HCT116 (cell line): ENCODE data around the gene PPP2R2D. TPM values are rescaled to one million over a fixed set of nuclear protein-coding genes. Genes with fewer than 3 reads are reported as not detected.

ENCODE experiments used
- ATAC-seq: fragments of 200-7000 bp; cut with Tn5 transposase; 2 replicates; pipeline ENCODE4 v1.9.1; 2020; ENCODE audit warnings: mild to moderate bottlenecking, moderate library complexity
- BruUV-seq: library from RNA; stranded (reverse); fragments of 400-500 nt; replicated peaks from 2 replicates; lab custom pipeline; 2021; lab: Mats Ljungman, UMichigan
- CTCF ChIA-PET: fragments of 300-600 bp; sonication (Branson Sonifier 250); formaldehyde crosslinking; loops from one replicate; lab custom pipeline; 2021; ENCODE audit warnings: antibody characterized with exemption; lab: Charles Lee
- POLR2A ChIA-PET: fragments of 300-600, 350-600 bp; sonication (Branson Sonifier 250); formaldehyde crosslinking; loops from one replicate; lab custom pipeline; 2021; ENCODE audit warnings: antibody characterized with exemption; lab: Charles Lee
- RAD21 ChIA-PET, 2 experiments: fragments of 300-600 bp; sonication (Branson Sonifier 250); formaldehyde crosslinking; loops; one replicate each; lab custom pipeline; 2023; ENCODE audit warnings: low total read pairs in 2 of 2; ENCODE audit not compliant: uncharacterized antibody in 2 of 2, unreplicated experiment in 2 of 2, low non-redundant PET in 1 of 2; lab: Charles Lee
- DNase-seq: peaks from one replicate; pipeline ENCODE4 v3.0.0-alpha.2; 2010; ENCODE audit warnings: low read depth, low spot score
- H2AFZ ChIP-seq: fragments of 200-600 bp; shearing (Covaris generic), sonication (generic); 2 replicates; pipeline ENCODE4 v1.6.1; 2017; ENCODE audit warnings: low read depth, mixed run types, mixed read lengths, antibody characterized with exemption, low read length; ENCODE audit not compliant: poor library complexity, severe bottlenecking
- H3K27ac ChIP-seq: 2 replicates; pipeline ENCODE4 v1.5.1; 2012; ENCODE audit warnings: low read depth, low read length
- H3K27me3 ChIP-seq: fragments of 200-600 bp; sonication (generic); 2 replicates; pipeline ENCODE4 v1.6.1; 2016; ENCODE audit warnings: mixed run types, low read length, mixed read lengths; ENCODE audit not compliant: insufficient read depth
- H3K36me3 ChIP-seq, 2 experiments: fragments of 200-500 bp in 1 of 2; fragments of 200-600 bp in 1 of 2; sonication (Bioruptor generic) in 1 of 2; sonication (generic) in 1 of 2; 2 replicates each; pipeline versions ENCODE4 v1.5.1 to v1.6.1; 2014 to 2016; ENCODE audit warnings: low read length in 2 of 2, inconsistent platforms in 1 of 2, mixed read lengths in 1 of 2, mixed run types in 1 of 2; ENCODE audit not compliant: insufficient read depth in 2 of 2, control insufficient read depth in 1 of 2
- H3K4me1 ChIP-seq, 2 experiments: fragments of 200-600 bp in 1 of 2; sonication (generic) in 1 of 2; 2 replicates each; pipeline versions ENCODE4 v1.5.1 to v1.6.1; 2012 to 2017; ENCODE audit warnings: low read length in 2 of 2, inconsistent platforms in 1 of 2, mild to moderate bottlenecking in 1 of 2, mixed read lengths in 1 of 2, mixed run types in 1 of 2, moderate library complexity in 1 of 2; ENCODE audit not compliant: insufficient read depth in 2 of 2, control insufficient read depth in 1 of 2
- H3K4me2 ChIP-seq: fragments of 200-600 bp; sonication (generic); 2 replicates; pipeline ENCODE4 v1.6.1; 2017; ENCODE audit warnings: mixed run types, low read length, mixed read lengths
- H3K4me3 ChIP-seq, 2 experiments: fragments of 200-600 bp in 1 of 2; sonication (generic) in 1 of 2; replicated peaks in 1 of 2; 2 replicates each; pipeline ENCODE4 v1.5.1; 2011 to 2016; ENCODE audit warnings: low read length in 2 of 2, control low read depth in 1 of 2, low read depth in 1 of 2, mild to moderate bottlenecking in 1 of 2, mixed read lengths in 1 of 2, mixed run types in 1 of 2
- H3K79me2 ChIP-seq: fragments of 200-600 bp; sonication (generic); 2 replicates; pipeline ENCODE4 v1.6.1; 2017; ENCODE audit warnings: mild to moderate bottlenecking, mixed run types, low read length, moderate library complexity, mixed read lengths; ENCODE audit not compliant: insufficient read depth
- H3K9ac ChIP-seq: fragments of 200-600 bp; sonication (generic); 2 replicates; pipeline ENCODE4 v1.6.1; 2016; ENCODE audit warnings: low read length, mixed read lengths
- H3K9me2 ChIP-seq: fragments of 200-600 bp; sonication (generic), shearing (Covaris generic); 2 replicates; pipeline ENCODE4 v1.6.1; 2017; ENCODE audit warnings: mixed run types, mild to moderate bottlenecking, moderate library complexity; ENCODE audit not compliant: insufficient read depth
- H3K9me3 ChIP-seq, 2 experiments: fragments of 200-500 bp in 1 of 2; fragments of 200-600 bp in 1 of 2; sonication (Bioruptor generic) in 1 of 2; sonication (generic) in 1 of 2; 2 replicates each; pipeline ENCODE4 v1.6.1; 2014 to 2017; ENCODE audit warnings: low read length in 2 of 2, mixed read lengths in 2 of 2, inconsistent platforms in 1 of 2, low read depth in 1 of 2, mild to moderate bottlenecking in 1 of 2, mixed run types in 1 of 2, moderate library complexity in 1 of 2; ENCODE audit not compliant: control insufficient read depth in 1 of 2, insufficient read depth in 1 of 2
- H4K20me1 ChIP-seq: fragments of 200-600 bp; sonication (generic), shearing (Covaris generic); 2 replicates; pipeline ENCODE4 v1.6.1; 2017; ENCODE audit warnings: mixed run types, mild to moderate bottlenecking, moderate library complexity; ENCODE audit not compliant: insufficient read depth
- EGR1 ChIP-seq: IDR thresholded peaks from 2 replicates; pipeline ENCODE4 v1.6.1; 2012; ENCODE audit warnings: low read depth
- ELF1 ChIP-seq: IDR thresholded peaks from 2 replicates; pipeline ENCODE4 v1.6.1; 2012; ENCODE audit warnings: low read depth, borderline replicate concordance
- EZH2phosphoT487 ChIP-seq: fragments of 200-600 bp; IDR thresholded peaks from 2 replicates; pipeline ENCODE4 v1.6.1; 2018; ENCODE audit warnings: antibody characterized with exemption, borderline replicate concordance
- JUND ChIP-seq: IDR thresholded peaks from 2 replicates; pipeline ENCODE4 v1.6.1; 2012
- RAD21 ChIP-seq: IDR thresholded peaks from 2 replicates; pipeline ENCODE4 v1.6.1; 2012; ENCODE audit warnings: low read depth, mild to moderate bottlenecking
- SIN3A ChIP-seq: IDR thresholded peaks from 2 replicates; pipeline ENCODE4 v1.6.1; 2012; ENCODE audit warnings: low read depth
- YY1 ChIP-seq: IDR thresholded peaks from 2 replicates; pipeline ENCODE4 v1.6.1; 2011; ENCODE audit warnings: low read length, low read depth, moderate library complexity, mild to moderate bottlenecking; ENCODE audit not compliant: insufficient replicate concordance; ENCODE audit errors: extremely low read depth
- ZFX ChIP-seq: fragments of 450-650 bp; IDR thresholded peaks from 2 replicates; pipeline ENCODE4 v1.6.1; 2017
- intact Hi-C: fragments of 100-400 bp; cut with micrococcal nuclease; formaldehyde crosslinking; loops from 2 replicates; pipeline ENCODE4 v1.10.0; 2022
- total RNA-seq: library from RNA; stranded (reverse); gene quantifications from one replicate; pipeline ENCODE4 v1.2.1, GENCODE V29; 2021; ENCODE audit not compliant: unreplicated experiment
- TF ChIP-seq, protein P1 (sequence below), 3 experiments: fragments of 200-600 bp in 1 of 3; sonication (generic) in 1 of 3; IDR thresholded peaks in 2 of 3; conservative IDR thresholded peaks in 1 of 3; 2 replicates each; pipeline ENCODE4 v1.5.1; 2012 to 2017; ENCODE audit warnings: low read depth in 2 of 3, low read length in 2 of 3, antibody characterized with exemption in 1 of 3, borderline replicate concordance in 1 of 3, control low read depth in 1 of 3, mild to moderate bottlenecking in 1 of 3, mixed read lengths in 1 of 3, mixed run types in 1 of 3, moderate library complexity in 1 of 3; ENCODE audit not compliant: insufficient read depth in 1 of 3

PPP2R2D gene
- total RNA-seq, 1 experiment from 2014 or later, result 18.1 TPM

DNA sequence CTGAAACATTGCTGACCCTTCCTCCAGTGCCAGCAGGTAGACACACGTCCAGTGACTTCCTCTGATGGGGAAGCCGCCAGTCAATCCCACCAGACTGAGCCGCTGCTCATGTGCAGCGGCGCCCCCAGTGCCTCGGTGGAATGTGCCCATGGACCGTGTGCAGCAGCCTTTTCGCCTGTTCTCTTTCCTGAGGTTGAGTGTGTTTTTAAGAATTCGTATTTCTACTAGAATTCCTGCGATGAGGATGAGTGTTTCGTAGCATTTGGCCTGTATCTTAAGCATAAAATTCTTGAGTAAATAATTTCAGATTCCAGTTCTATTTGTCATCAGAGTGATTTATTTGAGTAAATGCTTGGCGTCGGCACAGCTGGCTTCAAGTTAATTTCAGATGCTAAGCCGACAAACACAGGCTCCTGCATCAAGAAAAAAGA lies 45.5 kb downstream of the PPP2R2D start (continued):
- TF ChIP-seq EZH2phosphoT487 (no peak), ELF1 (no peak)
- TF ChIP-seq, all 23 proteins: peak for 0

DNA sequence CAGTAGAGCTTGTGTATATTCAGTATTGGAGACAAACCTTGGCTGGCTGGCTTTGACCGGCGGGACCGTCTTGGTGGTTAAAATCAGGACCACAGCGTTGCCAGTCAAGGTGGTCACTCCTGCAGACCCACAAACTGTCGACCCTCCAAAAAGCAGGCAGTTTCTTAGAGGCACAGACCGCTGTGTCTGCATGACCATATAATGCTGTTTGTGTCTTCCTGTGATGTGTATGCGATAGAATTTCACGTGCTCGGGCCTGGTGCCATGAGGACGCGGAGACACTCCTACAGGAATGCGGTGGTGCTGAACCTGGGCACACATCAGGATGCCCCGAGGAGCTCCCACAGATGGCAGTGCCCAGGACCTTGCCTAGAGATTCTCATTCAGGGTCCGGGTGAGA lies 46.1 kb downstream of the PPP2R2D start:
- Histone ChIP-seq H2AFZ (no peak overlapping the region), H3K27me3 (no peaks in the 10 kb centered on the region), H3K4me1 (peaks cover 0 to 10% of the 10 kb centered on the region in 2 experiments; a peak in 2 of 4 replicates), H3K9ac (no peak overlapping the region), H3K27ac (no peak overlapping the region), H3K9me3 (no peaks in the 10 kb centered on the region), H3K4me2 (no peak overlapping the region), H3K9me2 (no peaks in the 10 kb centered on the region), H4K20me1 (no peaks in the 10 kb centered on the region), H3K4me3 (no peak overlapping the region), H3K79me2 (no peaks in the 10 kb centered on the region), H3K36me3 (peaks cover 0 to 3% of the 10 kb centered on the region in 2 experiments; a peak in 1 of 4 replicates)
- ChIA-PET POLR2A (no interaction called here), CTCF (no interaction called here), RAD21 (no interaction called here)
- BruUV-seq, result no TSS peak
- ATAC-seq (no peak), DNase-seq (no peak)
- TF ChIP-seq RAD21, result no peak
- no peak for TF ChIP-seq ELF1
- TF ChIP-seq EGR1, result no peak
- no peak for TF ChIP-seq ZFX
- no peak for TF ChIP-seq SIN3A
- no peak for TF ChIP-seq JUND
- no peak for TF ChIP-seq YY1
- TF ChIP-seq, protein P1, sequence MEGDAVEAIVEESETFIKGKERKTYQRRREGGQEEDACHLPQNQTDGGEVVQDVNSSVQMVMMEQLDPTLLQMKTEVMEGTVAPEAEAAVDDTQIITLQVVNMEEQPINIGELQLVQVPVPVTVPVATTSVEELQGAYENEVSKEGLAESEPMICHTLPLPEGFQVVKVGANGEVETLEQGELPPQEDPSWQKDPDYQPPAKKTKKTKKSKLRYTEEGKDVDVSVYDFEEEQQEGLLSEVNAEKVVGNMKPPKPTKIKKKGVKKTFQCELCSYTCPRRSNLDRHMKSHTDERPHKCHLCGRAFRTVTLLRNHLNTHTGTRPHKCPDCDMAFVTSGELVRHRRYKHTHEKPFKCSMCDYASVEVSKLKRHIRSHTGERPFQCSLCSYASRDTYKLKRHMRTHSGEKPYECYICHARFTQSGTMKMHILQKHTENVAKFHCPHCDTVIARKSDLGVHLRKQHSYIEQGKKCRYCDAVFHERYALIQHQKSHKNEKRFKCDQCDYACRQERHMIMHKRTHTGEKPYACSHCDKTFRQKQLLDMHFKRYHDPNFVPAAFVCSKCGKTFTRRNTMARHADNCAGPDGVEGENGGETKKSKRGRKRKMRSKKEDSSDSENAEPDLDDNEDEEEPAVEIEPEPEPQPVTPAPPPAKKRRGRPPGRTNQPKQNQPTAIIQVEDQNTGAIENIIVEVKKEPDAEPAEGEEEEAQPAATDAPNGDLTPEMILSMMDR (IDR thresholded peaks at IDR 0.05 in 2 of 3, conservative IDR thresholded peaks at IDR 0.05 in 1 of 3; ENCODE audit: borderline replicate concordance in 1 of 3, insufficient read depth in 1 of 3, low read depth in 2 of 3, low read length in 2 of 3), result no peak
- intact Hi-C loops, result no loop called here
